HUES48 (cell line): ENCODE results near the gene SLC35E3.
A peak's percentile ranks its signal among the peaks of the same experiment; 100 is the strongest.
"Not testable (repeated sequence)": the region's sequence is repeated elsewhere in the genome, so short reads cannot be mapped to it uniquely, and the experiment has no call there.

Source experiments
- H3K27ac ChIP-seq: one replicate; pipeline ENCODE4 v1.7.0; 2013; ENCODE audit warnings: low read depth, low read length, inconsistent platforms
- H3K27me3 ChIP-seq: 2 replicates; pipeline ENCODE4 v1.6.1; 2013; ENCODE audit warnings: mild to moderate bottlenecking, low read length; ENCODE audit not compliant: control insufficient read depth, insufficient read depth
- H3K36me3 ChIP-seq: 2 replicates; pipeline ENCODE4 v1.6.1; 2013; ENCODE audit warnings: low read length; ENCODE audit not compliant: control insufficient read depth, insufficient read depth
- H3K4me1 ChIP-seq: 2 replicates; pipeline ENCODE4 v1.6.1; 2013; ENCODE audit warnings: mild to moderate bottlenecking, low read length; ENCODE audit not compliant: control insufficient read depth, insufficient read depth
- H3K4me3 ChIP-seq: 2 replicates; pipeline ENCODE4 v1.5.1; 2013; ENCODE audit warnings: mild to moderate bottlenecking, low read depth, low read length
- H3K9ac ChIP-seq: 2 replicates; pipeline ENCODE4 v1.6.1; 2013; ENCODE audit warnings: mild to moderate bottlenecking, low read depth, low read length, moderate library complexity
- H3K9me3 ChIP-seq: 2 replicates; pipeline ENCODE4 v1.6.1; 2013; ENCODE audit warnings: low read length; ENCODE audit not compliant: control insufficient read depth, insufficient read depth

SLC35E3 gene

DNA sequence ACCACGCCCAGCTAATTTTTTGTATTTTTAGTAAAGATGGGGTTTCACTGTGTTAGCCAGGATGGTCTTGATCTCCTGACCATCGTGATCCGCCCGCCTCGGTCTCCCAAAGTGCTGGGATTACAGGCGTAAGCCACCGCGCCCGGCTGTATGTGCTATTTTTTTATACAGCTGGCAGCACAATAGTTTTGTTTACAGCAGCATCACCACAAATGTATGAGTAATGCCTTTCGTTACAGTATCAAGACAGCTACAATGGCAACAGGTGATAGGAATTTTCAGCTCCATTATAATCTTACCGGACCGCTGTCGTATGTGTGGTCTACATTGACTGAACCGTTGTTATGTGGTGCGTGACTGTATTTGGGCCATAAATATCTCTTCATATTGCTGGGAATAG lies 50.4 kb downstream of the SLC35E3 start:
- no peaks in the 10 kb centered on the region for H3K36me3 ChIP-seq
- H3K4me3 ChIP-seq = no peak overlapping the region
- no peaks in the 10 kb centered on the region for H3K9me3 ChIP-seq
- H3K4me1 ChIP-seq = no peaks in the 10 kb centered on the region
- H3K27me3 ChIP-seq = no peaks in the 10 kb centered on the region
- H3K9ac ChIP-seq = no peak overlapping the region
- H3K27ac ChIP-seq = no peak overlapping the region

DNA sequence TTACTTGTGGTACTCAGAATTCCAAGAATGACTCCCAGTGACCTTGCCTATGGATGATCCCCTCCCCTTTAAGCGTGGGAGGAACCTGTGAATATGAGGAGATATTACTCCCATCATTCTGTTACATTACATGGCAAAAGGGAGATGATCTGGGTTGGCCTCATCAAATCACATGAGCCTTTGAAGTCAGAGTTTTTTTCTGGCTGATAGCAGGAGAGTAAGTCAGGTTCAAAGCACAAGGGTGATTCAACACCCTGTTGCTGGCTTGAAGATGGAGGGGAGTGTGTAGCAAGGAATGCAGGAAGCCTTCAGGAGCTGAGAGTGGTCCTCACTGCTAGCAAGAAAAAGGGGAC lies 52.9 kb downstream of the SLC35E3 start:
- Histone ChIP-seq H3K4me1 (no peaks in the 10 kb centered on the region), H3K9ac (no peak overlapping the region), H3K4me3 (no peak overlapping the region), H3K27me3 (no peaks in the 10 kb centered on the region), H3K27ac (no peak overlapping the region), H3K9me3 (no peaks in the 10 kb centered on the region), H3K36me3 (no peaks in the 10 kb centered on the region)

DNA sequence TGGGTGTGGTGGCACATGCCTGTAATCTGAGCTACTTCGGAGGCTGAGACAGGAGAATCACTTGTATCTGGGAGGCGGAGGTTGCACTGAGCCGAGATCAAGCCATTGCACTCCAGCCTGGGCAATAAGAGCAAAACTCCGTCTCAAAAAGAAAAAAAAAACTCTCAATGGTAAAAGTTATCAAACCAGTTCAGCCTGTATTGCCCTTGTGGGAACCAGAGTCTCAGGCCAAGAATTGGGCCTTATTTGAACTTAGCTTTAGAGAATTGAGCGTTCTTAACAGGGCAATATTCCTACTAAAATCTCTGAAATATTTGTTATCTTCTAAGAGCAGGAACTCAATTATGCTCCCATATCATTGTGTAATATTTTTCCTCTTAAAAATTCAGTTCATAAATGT lies 54.3 kb downstream of the SLC35E3 start:
- Histone ChIP-seq H3K4me3 (no peak overlapping the region), H3K27me3 (no peaks in the 10 kb centered on the region), H3K9me3 (no peaks in the 10 kb centered on the region), H3K36me3 (no peaks in the 10 kb centered on the region), H3K9ac (no peak overlapping the region), H3K27ac (no peak overlapping the region), H3K4me1 (peaks cover 9% of the 10 kb centered on the region)

DNA sequence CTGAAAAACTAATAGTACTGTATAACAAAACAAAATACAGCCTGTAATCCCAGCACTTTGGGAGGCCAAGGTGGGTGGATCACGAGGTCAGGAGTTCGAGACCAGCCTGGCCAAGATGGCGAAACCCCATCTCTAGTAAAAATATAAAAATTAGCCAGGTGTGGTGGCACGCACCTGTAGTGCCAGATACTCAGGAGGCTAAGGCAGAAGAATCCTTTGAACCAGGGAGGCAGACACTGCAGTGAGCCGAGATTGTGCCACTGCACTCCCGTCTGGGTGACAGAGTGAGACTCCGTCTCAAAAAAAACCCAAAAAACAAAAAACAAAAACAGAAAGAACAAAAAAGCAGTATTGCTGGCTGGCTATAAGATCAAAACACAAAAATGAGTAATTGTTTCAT lies 55.1 kb downstream of the SLC35E3 start:
- H3K27me3 ChIP-seq, H3K9me3 ChIP-seq, H3K4me3 ChIP-seq, H3K9ac ChIP-seq, H3K36me3 ChIP-seq, H3K27ac ChIP-seq: not testable (repeated sequence)
- H3K4me1 ChIP-seq = peaks cover 15% of the 10 kb centered on the region

DNA sequence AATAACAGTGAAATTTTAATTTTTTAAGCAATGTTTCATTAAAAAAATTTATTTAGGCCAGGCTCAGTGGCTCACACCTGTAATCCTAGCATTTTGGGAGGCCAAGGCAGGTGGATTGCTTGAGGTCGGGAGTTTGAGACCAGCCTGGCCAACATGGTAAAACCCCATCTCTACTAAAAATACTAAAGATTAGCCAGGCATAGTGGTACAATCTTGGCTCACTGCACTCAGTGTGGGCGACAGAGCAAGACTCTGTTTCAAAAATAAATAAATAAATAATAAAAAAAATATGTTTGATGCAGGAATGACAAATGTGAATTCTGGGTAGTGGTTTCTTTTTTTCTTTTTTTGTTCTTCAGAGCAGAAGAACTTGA lies 56.4 kb downstream of the SLC35E3 start:
- H3K4me1 ChIP-seq = peaks cover 21% of the 10 kb centered on the region
- H3K27me3 ChIP-seq = not testable (repeated sequence)

DNA sequence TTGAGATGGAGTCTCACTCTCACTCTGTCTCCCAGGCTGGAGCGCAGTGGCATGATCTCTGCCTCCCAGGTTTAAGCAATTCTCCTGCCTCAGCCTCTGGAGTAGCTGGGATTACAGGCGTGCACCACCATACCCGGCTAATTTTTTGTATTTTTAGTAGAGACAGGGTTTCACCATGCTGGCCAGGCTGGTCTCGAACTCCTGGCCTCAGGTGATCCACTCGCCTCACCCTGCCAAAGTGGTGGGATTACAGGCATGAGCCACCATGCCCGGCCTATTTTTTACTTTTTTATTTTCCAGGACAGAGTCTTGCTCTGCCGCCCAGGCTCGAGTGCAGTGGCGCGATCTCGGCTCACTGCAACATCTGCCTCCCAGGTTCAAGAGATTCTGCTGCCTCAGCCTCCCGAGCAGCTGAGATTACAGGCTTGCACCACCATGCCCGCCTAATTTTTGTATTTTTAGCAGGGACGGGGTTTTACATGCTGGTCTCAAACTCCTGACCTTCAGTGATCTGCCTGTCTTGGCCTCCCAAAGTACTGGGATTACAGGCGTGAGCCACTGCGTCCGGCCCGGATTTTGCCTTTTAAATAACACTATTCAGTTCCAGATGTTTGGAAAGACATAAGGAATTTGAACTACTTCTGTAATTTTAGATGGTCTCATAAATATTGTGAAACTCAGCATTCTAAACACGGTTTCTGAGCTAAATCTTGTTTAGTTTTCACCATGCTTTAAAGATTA lies 57.1 kb downstream of the SLC35E3 start:
- H3K27ac ChIP-seq = not testable (repeated sequence)

More for the DNA sequence above, 56.4 kb downstream of the SLC35E3 start:
- H3K27ac ChIP-seq, H3K9me3 ChIP-seq, H3K9ac ChIP-seq, H3K36me3 ChIP-seq, H3K4me3 ChIP-seq: not testable (repeated sequence)

DNA sequence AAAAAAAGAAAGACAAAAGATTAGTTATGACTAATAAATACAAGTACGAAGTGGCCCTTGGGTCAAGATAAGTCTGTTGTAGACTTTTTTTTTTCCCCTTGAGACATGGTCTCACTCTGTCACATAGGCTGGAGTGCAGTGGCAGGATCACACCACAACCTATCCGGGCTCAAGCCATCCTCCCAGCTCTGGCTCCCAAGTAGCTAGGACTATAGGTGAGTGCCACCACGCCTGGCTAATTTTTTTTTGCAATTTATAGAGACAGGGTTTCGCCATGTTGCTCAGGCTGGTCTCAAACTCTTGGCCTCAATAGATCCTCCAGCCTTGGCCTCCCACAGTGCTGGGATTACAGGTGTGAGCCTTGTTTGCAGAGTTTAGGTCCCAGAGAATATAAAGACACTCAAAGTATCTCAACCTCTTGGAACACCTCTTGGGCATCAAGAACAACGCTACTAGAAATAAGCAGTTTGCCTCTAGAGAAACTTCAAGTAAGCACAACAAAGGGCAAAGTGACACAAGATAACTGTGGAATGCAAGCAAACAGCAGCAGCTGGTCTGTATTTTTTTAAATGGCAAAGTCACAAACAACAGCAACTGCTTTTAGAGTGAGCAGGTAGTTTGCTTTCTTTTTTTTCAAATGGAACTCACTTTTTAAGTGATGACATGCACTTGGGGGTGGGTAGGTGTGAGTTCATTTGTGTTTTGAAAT lies 58.1 kb downstream of the SLC35E3 start:
- no peak overlapping the region for H3K9ac ChIP-seq
- H3K27ac ChIP-seq = no peak overlapping the region
- H3K4me1 ChIP-seq = peaks cover 21% of the 10 kb centered on the region
- H3K9me3 ChIP-seq = no peaks in the 10 kb centered on the region
- H3K4me3 ChIP-seq = no peak overlapping the region
- H3K27me3 ChIP-seq = no peaks in the 10 kb centered on the region
- H3K36me3 ChIP-seq = 0 out of 2 replicates have a peak, but pooled peaks cover under 1% of the 10 kb centered on the region

More for the DNA sequence above, 57.1 kb downstream of the SLC35E3 start:
- H3K4me1 ChIP-seq = peaks cover 21% of the 10 kb centered on the region
- not testable (repeated sequence) for H3K4me3 ChIP-seq, H3K36me3 ChIP-seq, H3K9me3 ChIP-seq, H3K9ac ChIP-seq, H3K27me3 ChIP-seq

DNA sequence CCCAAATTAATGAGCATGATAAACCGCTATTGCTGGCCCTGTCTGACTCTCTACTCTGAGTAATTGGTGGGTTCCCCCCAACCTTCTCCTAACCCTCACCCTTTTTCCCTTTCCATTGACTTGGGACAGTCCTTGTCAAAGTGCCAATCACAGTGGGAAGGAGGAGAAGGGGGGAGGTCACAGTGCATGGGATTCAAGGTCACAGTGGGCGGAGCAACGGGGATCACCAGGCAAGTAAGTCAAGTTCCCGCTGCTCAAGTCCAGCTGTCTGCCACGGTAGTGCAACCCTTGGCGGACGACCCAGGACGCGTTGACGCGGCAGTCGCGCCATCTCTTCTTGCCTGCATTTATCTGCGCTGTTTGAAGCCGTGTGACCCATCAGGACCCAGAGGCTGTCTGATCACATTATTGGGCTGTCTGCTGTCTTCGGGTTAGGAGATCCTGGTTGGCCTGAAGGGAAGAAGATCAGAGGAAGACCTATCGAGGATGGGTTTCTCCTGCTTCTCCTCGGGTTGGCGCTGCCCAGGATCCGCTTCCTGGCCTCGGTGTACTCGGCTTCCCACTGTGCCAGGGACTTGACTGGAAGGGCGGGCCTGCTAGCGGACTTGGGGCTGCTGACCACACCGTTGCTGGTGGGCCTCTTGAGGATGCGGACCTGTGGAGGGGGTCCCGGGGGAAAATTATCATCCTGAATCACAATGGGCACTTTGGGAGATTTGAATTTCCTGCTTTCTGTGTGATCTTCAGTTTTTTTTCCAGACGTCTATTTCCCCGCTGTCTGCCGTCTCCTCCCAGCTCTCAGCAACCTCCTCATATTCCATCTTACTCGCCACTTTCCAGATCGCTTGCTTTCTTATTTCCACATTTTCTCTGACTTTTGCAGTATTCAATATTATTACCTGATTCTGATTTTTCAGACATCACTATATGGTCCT lies 58.9 kb downstream of the SLC35E3 start:
- Histone ChIP-seq H3K9me3 (no peaks in the 10 kb centered on the region), H3K36me3 (peaks cover 8% of the 10 kb centered on the region), H3K9ac (no peak overlapping the region), H3K27ac (no peak overlapping the region), H3K27me3 (no peaks in the 10 kb centered on the region), H3K4me1 (peaks cover 21% of the 10 kb centered on the region), H3K4me3 (no peak overlapping the region)

DNA sequence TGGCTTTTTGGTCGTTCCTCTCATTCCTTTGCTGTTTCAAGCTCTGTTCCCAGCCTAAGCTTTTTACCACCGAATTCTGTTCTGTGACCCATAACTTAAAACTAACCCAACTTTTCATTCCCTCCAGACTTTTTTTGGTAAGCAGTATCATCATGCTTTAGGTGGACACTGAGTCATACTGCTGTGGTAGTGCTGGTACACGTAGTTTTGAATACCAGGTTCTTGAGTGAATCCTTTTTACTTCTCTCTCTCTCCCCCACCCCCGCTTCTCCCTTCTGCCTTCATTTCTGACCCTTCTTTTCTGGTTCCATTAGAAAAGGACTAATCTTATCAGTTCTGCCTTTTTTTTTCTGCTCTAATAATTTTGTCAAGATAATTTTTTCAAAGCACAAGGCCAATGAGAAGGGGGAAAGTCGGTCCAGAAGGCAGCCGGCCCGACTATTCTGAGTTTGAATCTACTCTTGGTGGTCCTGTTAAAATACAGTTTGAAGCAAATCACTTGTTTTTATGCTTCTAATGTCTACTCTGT lies 59.7 kb downstream of the SLC35E3 start:
- H3K4me3 ChIP-seq = no peak overlapping the region
- peaks cover 21% of the 10 kb centered on the region for H3K4me1 ChIP-seq
- H3K9ac ChIP-seq = no peak overlapping the region
- no peak overlapping the region for H3K27ac ChIP-seq
- H3K36me3 ChIP-seq = peaks cover 13% of the 10 kb centered on the region
- no peaks in the 10 kb centered on the region for H3K9me3 ChIP-seq
- no peaks in the 10 kb centered on the region for H3K27me3 ChIP-seq

DNA sequence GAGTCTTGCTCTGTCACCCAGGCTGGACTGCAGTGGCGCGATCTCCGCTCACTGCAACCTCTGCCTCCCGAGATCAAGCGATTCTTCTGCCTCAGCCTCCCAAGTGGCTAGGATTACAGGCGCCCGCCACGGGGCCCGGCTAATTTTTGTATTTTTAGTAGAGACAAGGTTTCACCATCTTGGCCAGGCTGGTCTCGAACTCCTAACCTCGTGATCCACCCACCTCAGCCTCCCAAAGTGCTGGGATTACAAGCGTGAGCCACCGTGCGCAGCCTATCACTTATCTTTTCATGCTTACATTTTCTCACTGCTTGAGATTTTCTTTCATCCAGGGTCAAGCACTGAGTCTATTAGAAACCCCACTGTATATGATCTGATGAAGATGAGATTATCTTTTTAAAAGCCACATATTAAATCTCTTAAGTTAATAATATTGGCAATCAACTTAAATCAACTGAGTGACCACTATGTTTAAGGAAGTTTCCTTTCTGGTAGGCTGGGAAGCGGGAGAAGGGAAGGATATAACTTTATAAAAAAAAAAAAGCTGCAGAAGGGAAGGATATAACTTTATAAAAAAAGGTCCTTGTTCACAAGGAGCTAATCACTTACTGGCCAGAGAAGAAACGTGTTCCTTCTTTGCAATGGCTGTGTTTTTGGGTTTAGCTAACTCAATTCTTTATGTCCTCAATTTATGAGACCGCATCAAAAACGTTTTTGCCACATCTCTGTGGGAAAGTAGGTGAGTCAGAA lies 60.7 kb downstream of the SLC35E3 start:
- Histone ChIP-seq H3K27ac (no peak overlapping the region), H3K4me3 (peak overlapping the region; percentile 82), H3K36me3 (peaks cover 22% of the 10 kb centered on the region), H3K9ac (no peak overlapping the region), H3K4me1 (peaks cover 21% of the 10 kb centered on the region), H3K9me3 (no peaks in the 10 kb centered on the region), H3K27me3 (no peaks in the 10 kb centered on the region)
